HFFc6 (cell line): ENCODE data around the gene SMIM30. TPM values are rescaled to one million over a fixed set of nuclear protein-coding genes. Genes with fewer than 3 reads are reported as not detected.

Experiments
- DNase-seq: peaks from one replicate; pipeline ENCODE4 v3.0.0-alpha.2; 2018
- H3K27ac Mint-ChIP-seq: 2 replicates; pipeline ENCODE4 v1.8.0; 2020; ENCODE audit warnings: mild to moderate bottlenecking, mixed read lengths
- H3K27me3 Mint-ChIP-seq: 2 replicates; pipeline ENCODE4 v1.8.0; 2021; ENCODE audit warnings: mild to moderate bottlenecking, moderate library complexity, mixed read lengths; ENCODE audit not compliant: insufficient read depth
- H3K36me3 Mint-ChIP-seq: 2 replicates; pipeline ENCODE4 v1.8.0; 2021; ENCODE audit warnings: low read depth, mixed read lengths
- H3K4me1 Mint-ChIP-seq: 2 replicates; pipeline ENCODE4 v1.8.0; 2020; ENCODE audit warnings: low read depth, mixed read lengths
- H3K4me3 Mint-ChIP-seq: 2 replicates; pipeline ENCODE4 v1.8.0; 2020; ENCODE audit warnings: mild to moderate bottlenecking, moderate library complexity, mixed read lengths
- H3K9me3 Mint-ChIP-seq: 2 replicates; pipeline ENCODE4 v1.8.0; 2020; ENCODE audit warnings: mild to moderate bottlenecking, mixed read lengths
- CTCF ChIP-seq: fragments of 200-600 bp; sonication (generic); IDR thresholded peaks from 2 replicates; pipeline ENCODE4 v1.5.0; 2021; ENCODE audit warnings: antibody characterized with exemption, mild to moderate bottlenecking
- total RNA-seq, 6 experiments: library from RNA; stranded (reverse); fragmentation: NEBNext Ultra II Directional; extraction: Animal tissue kit (Norgen Biotek cat#: 25700); gene quantifications; 2 replicates in 1 of 6; 3 replicates in 5 of 6; pipeline ENCODE4 v1.2.3, GENCODE V29; 2021

The SMIM30 gene
- total RNA-seq, 6 experiments from 2014 or later, result 52.0 to 74.2 (median 60.6) TPM

- Mint-ChIP-seq H3K4me1 (no peaks in the 10 kb centered on the region; the same call in 1 of the 2 replicates), H3K27me3 (no peaks in the 10 kb centered on the region; the same call in none of the 2 replicates), H3K36me3 (no peaks in the 10 kb centered on the region), H3K27ac (no peak overlapping the region), H3K9me3 (no peaks in the 10 kb centered on the region), H3K4me3 (no peak overlapping the region)
- DNase-seq, result no peak
- no peak for TF ChIP-seq CTCF
Observed at GRCh38 chr7:113100121-113100603, 18.2 kb downstream of the SMIM30 start.

GRCh38 chr7:113099284-113099919 lies 19.0 kb downstream of the SMIM30 start:
- Mint-ChIP-seq H3K27me3 (no peaks in the 10 kb centered on the region; the same call in none of the 2 replicates), H3K36me3 (no peaks in the 10 kb centered on the region), H3K4me1 (no peaks in the 10 kb centered on the region; the same call in 1 of the 2 replicates), H3K9me3 (no peaks in the 10 kb centered on the region), H3K27ac (no peak overlapping the region), H3K4me3 (no peak overlapping the region)
- DNase-seq, result no peak
- no peak for TF ChIP-seq CTCF

GRCh38 chr7:113094517-113095249 lies 23.7 kb downstream of the SMIM30 start:
- H3K4me1 Mint-ChIP-seq, result no peaks in the 10 kb centered on the region
- peaks cover 2% of the 10 kb centered on the region; the same call in 1 of the 2 replicates for H3K27me3 Mint-ChIP-seq
- H3K9me3 Mint-ChIP-seq, result no peaks in the 10 kb centered on the region
- H3K36me3 Mint-ChIP-seq, result no peaks in the 10 kb centered on the region
- no peak for DNase-seq
- H3K4me3 Mint-ChIP-seq, result no peak overlapping the region
- TF ChIP-seq CTCF, result no peak
- no peak overlapping the region for H3K27ac Mint-ChIP-seq

GRCh38 chr7:113093561-113093960 lies 24.8 kb downstream of the SMIM30 start:
- H3K27ac Mint-ChIP-seq, result no peak overlapping the region
- no peak for TF ChIP-seq CTCF
- no peak overlapping the region for H3K4me3 Mint-ChIP-seq
- H3K4me1 Mint-ChIP-seq, result peaks cover 1% of the 10 kb centered on the region
- DNase-seq, result no peak
- no peaks in the 10 kb centered on the region for H3K36me3 Mint-ChIP-seq
- H3K9me3 Mint-ChIP-seq, result no peaks in the 10 kb centered on the region
- peaks cover 2% of the 10 kb centered on the region; the same call in 1 of the 2 replicates for H3K27me3 Mint-ChIP-seq

GRCh38 chr7:113092762-113093161 lies 25.6 kb downstream of the SMIM30 start:
- H3K27ac Mint-ChIP-seq, result no peak overlapping the region

More at GRCh38 chr7:113092762-113093161, 25.6 kb downstream of the SMIM30 start:
- H3K27me3 Mint-ChIP-seq, result peaks cover 2% of the 10 kb centered on the region; the same call in 1 of the 2 replicates
- H3K4me1 Mint-ChIP-seq, result peaks cover 9% of the 10 kb centered on the region
- TF ChIP-seq CTCF, result no peak
- DNase-seq, result no peak
- H3K9me3 Mint-ChIP-seq, result no peaks in the 10 kb centered on the region
- H3K4me3 Mint-ChIP-seq, result no peak overlapping the region
- no peaks in the 10 kb centered on the region for H3K36me3 Mint-ChIP-seq
